RPMI7951 (cell line): ENCODE data around the gene TSPOAP1. TPM values are rescaled to one million over a fixed set of nuclear protein-coding genes. Genes with fewer than 3 reads are reported as not detected.

ENCODE experiments used
- DNase-seq: peaks from one replicate; pipeline ENCODE4 v3.0.0-alpha.2; 2012; ENCODE audit warnings: low read depth
- total RNA-seq: library from RNA; depleted of rRNA; stranded (reverse); fragments of >200 nt; shearing (Covaris generic); gene quantifications from 2 replicates; pipeline ENCODE4 v1.2.3, GENCODE V29; 2014

Gene TSPOAP1
- total RNA-seq, 1 experiment from 2014 or later, result 0.84 TPM

DNA sequence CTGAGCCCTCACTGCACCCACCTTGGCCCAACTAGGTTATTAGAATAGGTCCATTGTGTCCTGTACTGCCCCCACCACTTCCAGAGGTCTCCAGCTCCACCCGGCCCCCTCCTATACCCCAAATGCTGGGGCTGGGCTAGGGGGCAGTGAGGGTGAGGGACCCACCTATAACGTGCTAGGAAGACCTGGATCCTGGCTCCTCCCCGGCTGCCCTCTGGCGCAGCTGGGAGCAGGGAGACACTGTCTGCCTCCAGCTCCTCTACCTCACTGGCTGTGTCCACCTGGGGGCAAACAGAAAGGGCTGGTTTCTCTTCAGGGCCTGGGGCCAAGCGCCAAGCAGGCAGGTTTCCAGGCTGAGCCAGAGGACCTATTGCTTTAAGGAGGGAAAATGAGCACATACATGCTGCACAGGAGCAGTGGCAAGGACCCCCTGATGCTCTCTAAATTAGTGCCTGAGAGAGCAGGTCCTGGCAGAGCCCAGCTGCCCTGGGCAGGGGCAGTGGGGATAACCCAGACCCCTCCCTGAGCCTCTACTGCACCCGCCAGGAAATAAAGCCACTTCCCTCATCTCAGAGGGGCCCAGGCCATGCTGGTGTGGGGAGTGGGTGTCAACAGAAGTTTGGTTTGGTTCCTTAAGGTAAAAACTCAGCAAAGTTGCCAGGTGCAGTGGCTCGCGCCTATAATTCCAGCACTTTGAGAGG, 12.2 kb downstream of the TSPOAP1 start:
- no peak for DNase-seq

DNA sequence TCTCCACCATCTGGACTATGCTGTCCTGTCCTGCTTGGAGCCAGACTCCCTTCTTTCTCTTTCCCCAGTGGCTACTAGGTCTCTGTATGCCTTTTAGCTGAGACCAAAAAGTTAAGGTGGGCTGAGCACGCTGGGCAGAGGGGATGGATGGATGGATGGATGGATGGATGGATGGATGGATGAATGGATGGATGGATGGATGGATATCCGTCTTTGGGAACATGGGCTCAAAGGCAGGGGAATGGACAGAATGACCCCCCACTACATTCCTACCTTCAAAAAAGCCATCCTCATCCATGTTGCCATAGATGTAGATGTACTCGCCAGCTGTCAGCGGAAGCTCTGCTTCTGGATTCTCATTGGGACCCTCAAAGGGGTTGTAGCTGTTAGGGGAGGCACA, 12.8 kb downstream of the TSPOAP1 start:
- no peak for DNase-seq

DNA sequence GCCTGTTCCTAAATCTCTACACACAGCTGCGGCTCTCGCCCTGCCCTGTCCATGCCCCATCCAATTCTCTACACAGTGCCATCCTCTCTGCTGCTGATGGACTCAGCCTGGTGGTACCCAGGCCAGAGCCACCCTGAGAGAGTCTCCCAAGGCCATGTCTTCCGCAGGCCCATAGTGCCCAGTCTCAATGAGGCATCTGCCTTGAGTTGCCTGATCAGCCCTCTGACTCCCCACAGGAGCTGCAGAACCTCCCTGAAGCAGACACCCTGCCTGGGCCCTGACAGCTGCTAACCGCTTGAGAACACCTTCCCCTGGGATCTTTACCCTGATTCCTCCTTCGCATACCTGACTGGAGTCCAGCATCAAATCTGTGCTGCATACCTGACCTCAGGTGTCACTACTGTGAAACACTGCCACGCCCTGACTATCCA, 13.3 kb downstream of the TSPOAP1 start:
- DNase-seq, result no peak

DNA sequence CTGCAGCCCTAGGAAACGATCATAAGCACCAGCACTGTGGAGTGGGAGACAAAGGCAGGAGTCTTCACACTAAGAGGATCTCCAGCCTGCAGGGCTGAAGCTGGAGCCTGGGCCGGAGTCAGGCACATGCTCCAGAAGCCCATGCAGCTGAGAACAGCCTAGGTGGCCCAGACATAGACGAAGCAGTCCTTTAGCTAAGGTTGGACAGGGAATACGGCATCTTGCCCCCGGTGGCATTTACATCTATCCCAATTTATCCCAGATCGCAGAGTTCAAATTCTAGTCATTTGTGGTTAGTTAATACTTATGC, 13.9 kb downstream of the TSPOAP1 start:
- no peak for DNase-seq

DNA sequence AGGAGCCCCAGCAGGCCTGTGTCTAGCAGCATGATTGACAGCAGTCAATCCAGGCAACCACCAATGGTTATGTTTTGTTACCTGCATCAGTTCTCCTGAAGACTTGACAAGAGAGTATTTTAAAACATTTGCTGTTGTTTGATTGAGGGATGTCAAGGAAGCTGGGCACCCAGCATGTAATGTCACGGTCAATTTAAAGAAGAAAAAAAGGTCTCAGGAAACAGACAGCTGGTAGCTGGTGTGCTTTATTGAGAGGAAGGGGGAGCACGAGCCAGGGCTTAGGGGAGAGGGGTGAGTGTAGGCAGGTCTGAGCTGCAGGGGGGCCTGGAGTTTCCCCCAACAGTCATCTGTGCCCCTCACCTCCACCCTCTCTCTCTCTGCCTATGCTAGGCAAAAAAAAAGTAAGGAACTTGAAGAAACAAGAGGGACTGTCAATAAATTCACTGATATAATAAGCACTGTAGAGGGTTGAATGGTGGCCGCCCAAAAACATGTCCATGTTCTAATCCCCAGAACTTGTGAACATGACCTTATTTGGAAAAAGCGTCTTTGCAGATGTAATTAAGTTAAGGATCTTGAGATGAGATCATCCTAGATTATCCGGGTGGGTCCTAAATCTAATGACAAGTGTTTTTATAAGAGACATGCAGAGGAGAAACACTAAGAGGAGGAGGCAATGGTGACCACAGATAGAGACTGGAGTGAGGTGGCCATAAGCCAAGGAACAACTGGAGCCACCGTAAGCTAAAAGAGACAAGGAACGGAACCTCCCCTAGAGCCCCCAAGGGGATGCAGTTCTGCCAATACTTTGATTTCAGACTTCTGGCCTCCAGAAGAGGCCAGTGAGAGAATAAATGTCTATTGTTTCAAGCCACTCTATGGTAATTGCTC, 14.5 kb downstream of the TSPOAP1 start:
- no peak for DNase-seq

DNA sequence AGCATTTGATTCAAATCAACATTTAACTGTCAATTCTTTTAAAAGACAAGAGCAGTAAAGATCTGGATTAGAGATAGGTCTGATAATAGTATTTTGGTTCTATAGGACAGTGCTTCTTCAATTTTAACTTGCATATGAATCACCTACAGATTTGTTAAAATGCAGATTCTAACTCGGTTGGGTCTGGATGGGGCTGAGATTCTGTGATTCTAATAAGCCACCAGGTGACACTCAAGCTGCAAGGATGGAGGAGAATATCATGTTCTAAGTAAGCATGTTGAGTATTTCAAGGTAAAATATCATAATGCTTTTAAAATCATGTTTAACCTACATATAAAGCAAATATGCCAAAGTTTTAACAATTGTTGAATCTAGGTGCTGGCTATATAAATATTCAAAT, 15.8 kb downstream of the TSPOAP1 start:
- no peak for DNase-seq

DNA sequence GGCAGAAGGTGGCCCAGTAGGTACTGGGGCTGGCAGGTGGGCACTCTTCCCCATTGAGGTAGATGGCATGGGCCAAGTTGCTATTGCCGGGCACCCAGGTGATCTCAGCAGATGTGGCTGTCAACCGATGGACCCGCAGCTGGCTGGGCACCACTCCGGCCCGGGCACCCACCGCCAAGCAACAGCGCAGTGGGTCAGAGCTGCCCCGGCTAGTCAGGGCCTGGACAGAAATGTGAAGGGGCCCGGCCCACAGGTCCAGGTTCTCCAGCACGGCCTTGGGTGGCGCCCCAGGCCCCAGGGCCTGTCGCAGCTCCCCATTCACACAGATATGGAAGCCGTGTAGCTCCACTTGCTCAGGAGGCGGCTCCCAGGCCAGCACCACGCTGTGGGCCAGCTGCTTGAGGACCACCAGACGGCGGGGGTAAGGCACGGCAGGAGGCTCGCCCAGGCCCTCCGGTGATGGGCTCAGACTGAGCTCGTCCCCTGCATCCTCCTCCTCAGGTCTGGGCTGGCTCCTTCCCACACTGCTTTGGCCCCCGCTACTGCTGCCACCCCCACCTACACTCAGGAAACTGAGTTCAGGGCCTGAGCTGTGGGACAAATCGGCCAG, 16.5 kb downstream of the TSPOAP1 start:
- DNase-seq, result no peak

DNA sequence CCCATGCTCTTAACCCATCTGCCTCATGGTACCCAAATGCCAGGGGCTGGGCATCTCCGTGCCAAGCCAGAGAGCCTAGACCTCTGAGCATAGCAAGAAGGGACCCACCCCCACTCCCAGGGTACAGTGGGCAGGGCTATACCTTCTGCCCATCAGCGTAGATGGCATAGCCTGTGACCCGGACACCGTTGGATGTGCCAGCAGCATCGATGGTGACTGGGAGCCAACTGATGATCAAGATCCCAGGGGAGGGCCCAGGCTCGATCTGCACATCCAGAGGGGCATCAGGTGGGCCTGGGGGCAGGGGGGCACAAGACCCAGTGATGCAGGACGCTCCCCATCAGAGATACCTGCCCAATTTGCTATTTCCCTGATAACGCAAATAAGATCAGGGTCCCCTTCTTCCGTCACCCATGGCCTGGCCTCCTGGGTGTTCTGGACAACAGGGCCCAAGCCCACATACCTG, 17.1 kb downstream of the TSPOAP1 start:
- DNase-seq, result no peak

DNA sequence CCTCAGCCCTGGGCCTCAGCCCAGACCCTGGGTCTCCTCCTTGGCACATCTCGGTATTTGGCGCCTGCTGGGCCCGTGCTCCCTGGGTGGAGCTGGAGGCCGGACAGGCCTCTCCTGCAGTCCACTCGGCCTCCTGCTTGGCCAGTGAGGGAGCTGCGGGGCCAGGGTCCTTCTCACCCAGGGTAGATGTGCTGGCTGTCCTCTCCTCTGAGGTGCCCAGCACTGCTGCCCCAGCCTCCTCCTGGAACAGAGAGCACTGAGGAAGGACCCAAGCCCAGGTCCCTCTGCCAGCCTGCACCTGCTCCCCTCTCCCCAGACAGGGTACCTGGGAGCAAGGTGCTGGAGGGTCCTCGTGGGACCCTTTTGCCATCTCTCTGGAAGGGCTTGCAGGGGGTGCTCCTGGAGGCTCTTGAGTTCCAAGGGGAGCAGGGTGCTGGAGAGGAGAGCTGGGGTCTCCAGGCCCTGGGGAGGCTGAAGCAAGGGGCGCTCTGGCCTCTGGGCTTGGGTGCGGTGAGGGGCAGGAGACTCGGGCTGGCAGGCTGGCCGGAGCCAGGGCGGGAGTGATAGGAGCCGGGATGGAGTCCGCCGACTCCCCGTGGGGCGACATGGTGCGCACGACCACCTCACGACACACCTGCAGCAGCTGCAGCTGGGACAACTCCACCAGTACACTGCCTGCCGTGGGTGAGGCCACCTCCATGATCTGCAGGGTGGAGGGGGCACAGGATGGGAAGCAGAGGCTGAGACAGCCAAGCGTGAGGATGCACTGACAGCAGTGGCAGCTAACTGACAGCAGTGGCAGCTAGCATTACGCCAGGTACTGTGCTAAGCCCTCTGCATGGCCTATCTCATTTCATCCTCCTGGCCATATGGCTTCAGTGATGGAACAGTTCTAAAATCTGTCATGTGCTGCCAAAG, 17.8 kb downstream of the TSPOAP1 start:
- DNase-seq, result no peak

DNA sequence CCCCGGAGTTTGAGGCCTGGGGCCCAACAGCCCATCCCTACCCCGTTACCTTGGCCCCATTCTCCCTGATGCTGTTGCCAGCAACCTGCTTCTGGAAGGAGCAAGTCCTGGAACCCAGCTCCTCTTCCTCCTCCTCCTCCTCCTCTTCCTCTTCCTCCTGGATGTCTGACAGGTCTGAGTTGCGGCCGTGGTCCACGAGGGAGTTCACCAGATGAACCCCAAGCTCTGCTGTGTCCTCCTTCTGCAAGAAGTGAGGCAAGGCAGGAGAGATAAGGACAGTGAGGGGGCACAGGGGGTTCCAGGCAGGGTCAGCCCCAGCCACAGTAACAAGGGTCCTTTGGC, 18.7 kb downstream of the TSPOAP1 start:
- no peak for DNase-seq

DNA sequence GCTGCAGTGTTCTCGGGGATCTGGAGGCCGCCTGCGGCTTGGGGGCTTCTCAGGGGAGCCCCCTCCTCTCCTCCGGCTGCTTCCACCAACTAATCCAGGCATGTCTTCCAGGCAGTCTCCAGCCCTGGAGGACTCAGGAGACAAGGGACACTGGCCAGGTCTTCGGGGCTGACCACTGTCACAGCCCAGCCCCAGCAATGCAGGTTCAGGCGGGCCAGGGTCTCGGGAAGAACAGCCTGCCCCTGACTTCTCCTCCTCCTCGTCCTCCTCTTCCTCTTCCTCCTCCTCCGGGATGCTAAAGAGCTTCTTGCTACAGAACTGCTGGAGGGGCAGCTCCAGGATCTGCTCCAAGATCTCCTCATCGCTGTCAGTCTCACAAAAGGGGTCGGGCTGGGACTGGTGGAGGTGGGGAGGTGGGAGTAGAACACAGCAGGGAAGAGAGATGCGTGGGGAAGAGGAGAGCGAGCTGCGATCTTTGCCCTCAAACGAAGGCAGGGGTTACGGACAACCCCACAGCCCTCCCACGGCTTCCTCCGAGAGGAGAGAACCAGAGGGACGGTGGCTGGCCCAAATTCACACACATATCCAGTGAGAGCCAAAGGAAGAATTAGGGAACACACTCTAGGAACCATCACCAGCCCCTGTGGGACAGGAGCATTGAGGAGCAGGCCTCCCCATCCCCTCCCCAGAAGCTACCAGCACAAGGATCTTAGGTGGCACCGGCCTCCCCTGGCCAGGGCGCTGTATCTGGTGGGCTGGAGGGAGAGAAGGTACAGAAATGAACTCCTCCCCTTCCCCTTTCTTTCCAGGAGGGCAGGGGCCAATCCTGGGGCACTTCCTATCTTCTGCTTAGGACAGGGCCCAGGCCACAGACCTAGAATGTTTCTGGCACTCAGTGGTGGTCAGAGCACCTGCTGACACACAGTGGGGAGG, 19.3 kb downstream of the TSPOAP1 start:
- no peak for DNase-seq

DNA sequence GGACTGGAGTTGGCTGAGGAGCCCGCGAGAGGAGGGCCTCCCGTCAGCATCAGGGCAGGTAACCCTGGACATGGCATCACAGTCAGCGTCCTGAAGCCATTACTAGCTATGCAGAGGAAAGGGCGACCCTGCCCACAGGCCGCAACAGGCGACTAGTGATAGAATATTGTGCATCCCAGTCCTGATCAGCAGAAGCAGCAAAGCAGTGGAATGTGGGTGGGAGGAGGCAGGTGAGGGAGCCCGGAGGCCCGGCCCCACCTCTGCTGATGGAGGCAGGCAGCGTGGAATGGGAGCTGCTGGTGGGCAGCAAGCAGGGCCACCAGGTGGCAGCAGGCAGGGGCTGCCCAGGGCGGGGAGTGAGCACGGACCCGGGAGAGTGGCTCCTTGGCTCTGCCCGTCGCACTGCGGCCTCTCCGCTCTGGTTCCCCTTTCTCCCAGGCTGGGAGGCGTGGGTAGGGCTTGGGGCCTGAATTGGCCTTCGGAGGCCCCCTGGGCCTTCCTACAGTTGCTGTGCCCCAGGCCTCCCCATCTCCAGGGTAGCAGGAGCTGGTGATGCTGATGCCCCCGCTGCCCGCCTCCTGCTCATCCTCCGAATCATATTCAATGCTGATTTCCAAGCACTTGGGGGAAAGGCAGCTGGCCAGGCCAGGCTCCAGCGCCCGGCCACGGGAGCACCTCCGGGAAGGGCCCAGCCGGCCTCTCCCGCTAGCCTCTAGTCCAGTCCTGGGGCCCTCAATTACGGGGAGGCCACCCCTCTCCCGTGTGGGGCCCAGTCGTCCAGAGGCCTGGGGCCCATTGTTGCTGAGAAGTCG, 20.2 kb downstream of the TSPOAP1 start:
- no peak for DNase-seq

DNA sequence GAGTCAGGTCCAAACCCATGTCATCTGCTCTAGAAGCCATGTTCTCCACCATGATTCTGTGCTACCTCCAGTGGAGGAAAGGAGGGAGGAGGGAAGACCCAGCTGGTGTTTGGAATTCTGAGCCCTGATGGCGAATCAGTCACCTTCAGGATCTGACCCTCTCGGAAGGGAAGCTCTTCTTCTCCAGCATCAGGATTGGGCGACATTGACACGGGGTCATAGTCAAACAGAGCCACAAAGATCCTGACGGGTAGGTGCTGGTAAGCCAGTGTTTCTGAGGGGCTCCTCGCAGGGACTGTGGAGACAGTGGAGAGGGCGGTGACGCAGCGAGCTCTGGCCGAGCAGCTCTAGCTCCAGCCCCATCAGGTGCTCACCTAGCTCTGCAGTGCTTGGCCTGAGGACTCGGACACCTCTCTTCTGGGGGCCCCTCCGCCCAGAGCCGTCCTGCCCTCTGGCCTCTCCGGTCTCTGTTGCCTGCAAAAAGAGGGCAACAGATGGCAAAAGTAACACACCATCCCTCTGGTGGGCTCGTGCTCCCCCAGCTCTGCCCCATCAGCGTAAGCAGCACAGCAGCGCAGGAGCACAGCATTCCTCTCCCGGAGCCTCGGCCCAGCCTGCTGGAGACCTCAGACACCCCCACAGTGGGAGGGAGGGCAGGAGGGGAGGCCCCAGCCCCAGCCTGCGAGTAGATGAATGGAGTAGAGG, 21.0 kb downstream of the TSPOAP1 start:
- no peak for DNase-seq

DNA sequence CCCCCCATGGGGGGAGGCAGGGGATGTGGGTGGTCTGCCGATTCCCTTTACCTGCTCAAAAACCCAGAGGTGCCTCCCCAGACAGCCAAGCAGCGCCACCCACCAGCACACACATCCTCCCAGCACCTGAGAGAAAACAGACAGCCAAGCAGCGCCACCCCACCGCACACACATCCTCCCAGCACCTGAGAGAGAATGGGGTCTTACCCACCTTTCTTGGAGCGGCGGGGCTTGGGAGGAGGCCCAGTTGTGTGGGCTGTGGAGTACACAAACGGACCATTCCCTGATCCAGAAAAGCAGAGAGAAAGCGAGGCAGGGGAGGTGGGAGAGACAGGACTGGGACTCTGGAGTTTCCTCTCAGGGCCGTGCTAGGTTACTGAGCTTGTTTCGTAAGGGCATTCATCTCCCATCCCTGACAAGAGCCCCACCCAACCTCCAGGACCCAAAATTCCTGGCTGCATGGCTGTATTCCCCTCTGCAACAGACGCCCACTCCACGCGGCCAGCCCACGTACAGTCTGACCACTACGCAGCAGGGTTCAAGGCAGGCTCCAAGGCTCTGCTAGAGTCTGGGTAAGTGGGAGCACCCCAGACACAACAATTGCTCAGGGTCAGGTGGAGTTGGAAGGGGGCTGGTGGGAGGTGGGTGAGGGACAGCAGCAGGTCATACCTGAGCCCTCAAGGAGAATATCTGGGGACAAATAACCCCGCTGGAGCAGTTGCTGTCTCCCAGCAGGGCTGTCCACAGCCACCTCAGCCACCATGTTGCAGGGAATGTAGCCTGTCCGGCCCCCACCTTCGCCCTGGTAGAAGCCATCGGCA, 22.3 kb downstream of the TSPOAP1 start:
- DNase-seq, result no peak

DNA sequence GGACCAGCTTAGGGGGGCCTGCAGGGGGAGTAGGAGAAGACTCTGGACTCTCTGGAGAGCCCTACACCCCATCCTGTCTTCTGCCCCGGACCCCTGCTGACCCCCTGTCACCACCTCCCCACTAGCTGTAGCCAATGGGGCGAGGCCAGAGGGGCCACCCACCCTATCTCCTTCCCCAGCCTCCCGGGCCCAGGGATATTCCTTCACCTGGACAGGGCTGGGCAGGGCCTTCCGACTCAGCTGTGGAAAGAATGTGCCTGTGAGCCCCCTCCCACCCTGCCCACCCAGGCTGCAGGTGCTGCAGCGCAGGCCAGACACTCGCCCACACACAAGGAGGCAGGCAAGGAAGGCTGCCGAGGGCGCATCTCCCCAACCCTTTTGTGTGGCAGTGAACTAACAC, 23.0 kb downstream of the TSPOAP1 start:
- no peak for DNase-seq

DNA sequence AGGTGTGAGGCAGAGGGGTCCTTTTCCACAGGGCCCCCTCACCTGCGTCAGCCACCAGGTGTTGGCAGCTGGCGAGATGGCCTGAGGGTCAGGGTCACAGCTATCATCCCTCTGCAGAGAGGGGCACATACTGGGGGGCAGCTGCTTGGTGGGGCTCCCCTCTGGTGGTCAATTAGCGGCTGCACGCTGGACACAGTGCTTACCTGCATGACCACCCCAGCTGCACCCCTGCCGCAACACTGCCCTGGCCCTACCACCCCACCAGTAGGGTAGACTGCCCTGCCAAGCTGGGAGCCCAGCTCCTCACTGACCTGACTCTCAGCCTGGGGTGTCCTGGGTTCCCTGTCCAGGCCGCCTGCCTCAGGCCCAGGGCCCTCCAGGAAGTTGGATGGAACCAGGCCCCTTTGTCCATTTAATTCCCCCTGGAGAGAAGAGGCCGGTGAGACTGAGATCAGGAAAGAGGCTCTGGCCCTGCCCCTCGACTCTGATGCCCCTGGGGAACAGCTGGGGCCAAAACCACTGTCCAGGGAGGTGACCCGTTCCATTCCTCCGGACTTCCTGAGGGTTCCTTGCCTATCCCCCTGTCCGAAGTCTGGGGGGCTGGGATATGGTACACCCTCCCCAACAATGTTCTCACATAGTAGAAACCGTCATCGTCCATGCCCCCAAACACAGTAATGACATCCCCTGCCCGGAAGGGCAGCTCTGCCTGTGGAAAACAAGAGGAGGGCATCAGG, 23.7 kb downstream of the TSPOAP1 start:
- no peak for DNase-seq

DNA sequence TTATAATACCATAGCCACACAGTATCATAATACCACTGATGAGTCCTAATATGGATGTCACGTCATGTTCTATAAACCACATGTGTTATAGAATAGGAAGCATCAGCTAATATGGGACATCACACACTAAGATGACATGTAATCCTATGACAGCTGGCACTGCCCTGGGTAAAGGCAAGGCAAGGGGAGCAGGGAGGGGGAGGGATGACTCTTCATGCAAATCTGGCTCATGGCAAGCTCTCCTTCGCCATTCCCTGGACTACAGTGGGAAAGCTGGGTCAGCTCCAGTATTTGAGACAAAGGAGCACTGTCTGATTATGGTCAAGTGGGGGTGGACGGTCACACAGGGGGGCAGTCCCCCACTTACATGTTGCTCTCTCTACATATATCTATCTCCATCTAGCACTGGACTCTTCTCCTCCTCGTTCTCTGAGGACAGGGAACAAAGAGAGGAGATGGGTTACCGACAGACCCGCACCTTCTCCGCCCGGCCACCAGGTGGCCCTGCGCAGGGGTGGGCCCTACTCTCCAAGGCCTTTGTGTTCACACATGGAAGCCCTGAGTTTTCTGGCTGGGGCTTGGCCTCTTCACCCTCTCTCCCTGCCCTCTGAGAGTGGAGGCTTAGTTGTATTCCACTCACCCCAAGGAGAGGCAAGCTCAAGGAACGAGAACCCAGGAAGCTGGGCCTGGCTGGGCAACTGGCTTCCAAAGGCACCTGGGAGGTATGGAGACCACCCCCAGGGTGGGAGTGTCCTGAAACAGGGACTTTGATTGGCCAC, 24.4 kb downstream of the TSPOAP1 start:
- peak; percentile 37 for DNase-seq
